OCI-LY3 (cell line): ENCODE results near the gene PRDM16.

Source experiments
- H2AFZ ChIP-seq: fragments of 200-600, 300-600 bp; shearing (Covaris generic); 2 replicates; pipeline ENCODE4 v1.6.0; 2014; ENCODE audit warnings: antibody characterized with exemption, low read depth, low read length
- H3K27ac ChIP-seq: fragments of 200-600, 300-600 bp; sonication (generic); 2 replicates; pipeline ENCODE4 v1.5.1; 2014; ENCODE audit warnings: mild to moderate bottlenecking, low read length, moderate library complexity, mixed read lengths
- H3K27me3 ChIP-seq: fragments of 200-600, 300-600 bp; sonication (generic); 2 replicates; pipeline ENCODE4 v1.6.1; 2014; ENCODE audit warnings: low read depth, low read length, mixed read lengths
- H3K36me3 ChIP-seq: fragments of 200-600, 300-600 bp; sonication (generic); replicated peaks from 2 replicates; pipeline ENCODE3; 2014; ENCODE audit warnings: low read depth, low read length, mixed read lengths
- H3K4me1 ChIP-seq: fragments of 300-600, 200-600 bp; sonication (generic); 2 replicates; pipeline ENCODE4 v1.6.1; 2014; ENCODE audit warnings: low read length, mixed read lengths
- H3K4me2 ChIP-seq: fragments of 200-600, 300-600 bp; sonication (generic); 2 replicates; pipeline ENCODE4 v1.6.1; 2014; ENCODE audit warnings: low read length, mixed read lengths
- H3K4me3 ChIP-seq: fragments of 300-600, 200-600 bp; sonication (generic); 2 replicates; pipeline ENCODE4 v1.5.1; 2014; ENCODE audit warnings: antibody characterized with exemption, mild to moderate bottlenecking, low read length, moderate library complexity
- H3K79me2 ChIP-seq: fragments of 300-600, 200-600 bp; shearing (Covaris generic); 2 replicates; pipeline ENCODE4 v1.6.1; 2014; ENCODE audit warnings: mild to moderate bottlenecking, low read length, mixed read lengths
- H3K9ac ChIP-seq: fragments of 300-600, 200-600 bp; shearing (Covaris generic); 2 replicates; pipeline ENCODE4 v1.6.0; 2014; ENCODE audit warnings: mild to moderate bottlenecking, low read length, moderate library complexity
- H3K9me3 ChIP-seq: fragments of 200-600, 300-600 bp; shearing (Covaris generic); 2 replicates; pipeline ENCODE4 v1.6.1; 2014; ENCODE audit warnings: low read length, mixed read lengths; ENCODE audit not compliant: insufficient read depth
- H4K20me1 ChIP-seq: fragments of 200-600, 300-600 bp; sonication (generic); 2 replicates; pipeline ENCODE4 v1.6.1; 2016; ENCODE audit warnings: low read length, mixed read lengths; ENCODE audit not compliant: insufficient read depth
- EZH2phosphoT487 ChIP-seq: fragments of 200-600 bp; shearing (Covaris generic); IDR thresholded peaks from 2 replicates; pipeline ENCODE4 v1.6.1; 2018; ENCODE audit warnings: antibody characterized with exemption, mixed run types, low read depth
- TF ChIP-seq, protein P1 (sequence below): fragments of 200-600, 300-600 bp; sonication (generic); IDR thresholded peaks from 2 replicates; pipeline ENCODE4 v1.5.1; 2014; ENCODE audit warnings: antibody characterized with exemption, low read length, low read depth

The PRDM16 gene

DNA sequence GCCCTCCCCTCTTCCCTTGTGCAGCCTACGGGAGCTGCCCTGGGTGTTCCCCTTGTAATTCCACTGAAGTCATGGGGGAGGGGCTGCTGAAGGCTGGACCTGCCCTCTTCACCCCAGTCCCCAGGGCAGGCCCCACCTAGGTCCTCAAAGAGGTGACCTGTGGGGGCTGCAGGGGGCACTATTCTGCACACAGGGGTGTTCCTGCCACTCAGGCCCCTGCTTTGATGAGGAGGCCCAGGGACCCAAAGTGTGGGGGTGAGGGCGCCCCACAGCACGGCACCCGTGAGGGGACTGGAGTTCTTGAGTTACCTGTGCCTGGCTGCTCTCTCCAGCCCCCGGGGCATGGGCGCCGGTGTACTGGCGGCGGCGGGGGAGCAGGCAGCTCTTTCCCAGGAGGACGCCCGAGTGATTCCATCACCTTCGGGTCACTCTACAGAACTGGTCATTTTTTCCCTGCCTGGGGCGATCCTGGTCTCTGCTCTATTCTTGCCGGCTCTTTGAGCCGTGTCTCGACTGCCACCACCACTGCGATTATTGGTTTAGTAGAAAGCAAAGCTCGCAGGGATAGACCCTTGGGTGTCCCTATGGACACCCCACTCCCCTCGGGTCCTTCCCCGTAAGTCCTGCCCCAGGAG, 6.9 kb upstream of the PRDM16 start:
- H3K36me3 ChIP-seq, result no peaks in the 10 kb centered on the region
- no peaks in the 10 kb centered on the region for H3K4me1 ChIP-seq
- H3K27ac ChIP-seq, result no peak overlapping the region
- no peak overlapping the region for H3K4me2 ChIP-seq
- no peak overlapping the region for H3K9ac ChIP-seq
- TF ChIP-seq EZH2phosphoT487, result no peak
- TF ChIP-seq, protein P1, sequence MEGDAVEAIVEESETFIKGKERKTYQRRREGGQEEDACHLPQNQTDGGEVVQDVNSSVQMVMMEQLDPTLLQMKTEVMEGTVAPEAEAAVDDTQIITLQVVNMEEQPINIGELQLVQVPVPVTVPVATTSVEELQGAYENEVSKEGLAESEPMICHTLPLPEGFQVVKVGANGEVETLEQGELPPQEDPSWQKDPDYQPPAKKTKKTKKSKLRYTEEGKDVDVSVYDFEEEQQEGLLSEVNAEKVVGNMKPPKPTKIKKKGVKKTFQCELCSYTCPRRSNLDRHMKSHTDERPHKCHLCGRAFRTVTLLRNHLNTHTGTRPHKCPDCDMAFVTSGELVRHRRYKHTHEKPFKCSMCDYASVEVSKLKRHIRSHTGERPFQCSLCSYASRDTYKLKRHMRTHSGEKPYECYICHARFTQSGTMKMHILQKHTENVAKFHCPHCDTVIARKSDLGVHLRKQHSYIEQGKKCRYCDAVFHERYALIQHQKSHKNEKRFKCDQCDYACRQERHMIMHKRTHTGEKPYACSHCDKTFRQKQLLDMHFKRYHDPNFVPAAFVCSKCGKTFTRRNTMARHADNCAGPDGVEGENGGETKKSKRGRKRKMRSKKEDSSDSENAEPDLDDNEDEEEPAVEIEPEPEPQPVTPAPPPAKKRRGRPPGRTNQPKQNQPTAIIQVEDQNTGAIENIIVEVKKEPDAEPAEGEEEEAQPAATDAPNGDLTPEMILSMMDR, result no peak
- no peaks in the 10 kb centered on the region for H3K9me3 ChIP-seq
- no peaks in the 10 kb centered on the region for H3K27me3 ChIP-seq
- H4K20me1 ChIP-seq, result no peaks in the 10 kb centered on the region
- no peaks in the 10 kb centered on the region for H3K79me2 ChIP-seq
- no peak overlapping the region for H3K4me3 ChIP-seq
- no peak overlapping the region for H2AFZ ChIP-seq

DNA sequence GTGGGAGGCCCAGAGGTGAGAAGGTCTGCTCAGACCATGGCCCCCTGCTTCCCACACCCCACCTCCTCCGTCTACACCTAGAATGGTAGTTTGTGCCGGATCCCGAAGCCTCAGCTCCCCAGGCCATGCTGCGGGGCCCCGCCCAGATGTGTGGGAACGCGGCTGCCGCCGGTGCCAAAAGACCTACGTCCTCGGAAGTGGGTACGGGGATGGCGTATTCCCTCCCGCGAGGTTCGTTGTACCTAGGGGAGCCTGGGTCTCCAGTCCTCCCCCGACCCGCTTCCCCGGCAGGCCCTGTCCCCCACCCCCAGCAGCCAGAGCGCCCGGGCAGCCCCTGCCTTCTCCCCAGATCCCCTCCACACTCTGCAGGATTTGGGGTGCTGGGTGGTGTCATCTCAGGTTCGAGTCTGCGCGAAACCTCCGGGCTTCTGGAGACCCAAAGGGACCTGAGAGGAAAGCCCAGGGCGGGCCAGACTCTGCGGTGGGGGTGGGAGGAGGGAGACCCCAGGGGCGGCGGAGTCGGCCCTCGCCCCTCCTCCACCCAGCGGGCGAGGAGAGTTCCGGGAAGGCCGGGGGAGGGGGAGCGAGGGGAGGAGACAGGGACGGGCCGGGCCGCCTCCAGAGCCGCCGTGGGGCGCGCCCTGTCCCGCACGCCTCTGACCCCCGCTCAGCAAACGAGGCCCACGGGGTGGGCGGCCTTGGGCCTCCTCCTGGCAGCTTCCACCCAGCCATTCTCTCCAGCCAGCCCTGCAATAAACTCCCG, 6.2 kb upstream of the PRDM16 start:
- TF ChIP-seq EZH2phosphoT487, result no peak
- TF ChIP-seq, protein P1, result no peak
- H3K27me3 ChIP-seq, result no peaks in the 10 kb centered on the region

DNA sequence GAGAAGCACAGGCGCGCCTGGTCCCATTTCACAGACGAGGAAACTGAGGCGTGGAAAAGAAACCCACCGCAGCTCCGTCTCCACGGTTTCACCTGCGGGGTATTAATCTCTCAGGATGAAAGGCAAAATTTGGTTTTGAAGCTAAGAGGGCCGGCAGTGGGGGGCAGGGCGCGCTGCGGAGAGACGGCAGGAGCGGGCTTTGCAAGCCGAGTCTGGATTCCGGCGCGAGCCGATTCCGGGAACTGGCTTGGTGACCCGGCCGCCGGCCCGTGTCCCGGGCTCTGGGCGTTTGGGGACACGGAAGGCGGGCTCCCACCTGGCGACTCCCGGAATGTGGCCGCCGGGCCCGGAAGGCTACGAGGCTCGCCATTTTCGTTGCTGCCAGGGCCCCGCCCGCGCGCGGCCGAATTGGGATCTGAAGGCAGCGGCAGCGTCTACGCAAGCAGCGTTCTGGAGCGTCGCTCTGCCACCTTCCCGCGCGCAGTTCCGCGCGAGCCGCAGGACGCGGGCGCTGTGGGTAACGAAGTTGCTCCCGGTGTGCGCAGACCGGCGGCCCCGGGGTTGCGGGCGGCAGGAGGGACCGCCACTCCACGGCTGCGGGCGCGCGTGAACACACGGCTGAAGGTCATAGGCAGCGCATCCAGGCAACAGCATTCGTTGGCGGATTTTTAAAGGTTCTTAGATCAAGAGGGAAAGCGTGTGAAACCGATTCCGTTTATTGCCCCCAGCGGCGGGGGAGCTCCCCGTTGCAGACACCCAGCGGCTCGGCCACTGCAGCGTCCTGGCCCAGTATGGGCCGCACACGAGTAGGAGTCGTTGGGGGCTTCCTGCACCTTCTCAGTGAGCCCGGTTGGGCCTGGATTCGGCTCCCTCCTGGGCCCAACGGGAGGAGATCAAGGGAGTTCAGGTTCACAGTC, 5.4 kb upstream of the PRDM16 start:
- TF ChIP-seq EZH2phosphoT487, result no peak
- TF ChIP-seq, protein P1, result no peak
- H3K27me3 ChIP-seq, result no peaks in the 10 kb centered on the region
- H3K27ac ChIP-seq, result no peak overlapping the region
- no peak overlapping the region for H3K4me2 ChIP-seq
- no peak overlapping the region for H2AFZ ChIP-seq
- H3K4me3 ChIP-seq, result no peak overlapping the region
- no peak overlapping the region for H3K9ac ChIP-seq
- no peaks in the 10 kb centered on the region for H3K9me3 ChIP-seq
- H3K4me1 ChIP-seq, result no peaks in the 10 kb centered on the region
- H3K36me3 ChIP-seq, result no peaks in the 10 kb centered on the region
- no peaks in the 10 kb centered on the region for H4K20me1 ChIP-seq
- H3K79me2 ChIP-seq, result no peaks in the 10 kb centered on the region

More for the DNA sequence above, 6.2 kb upstream of the PRDM16 start:
- no peak overlapping the region for H3K9ac ChIP-seq
- H3K9me3 ChIP-seq, result no peaks in the 10 kb centered on the region
- no peaks in the 10 kb centered on the region for H3K4me1 ChIP-seq
- H3K27ac ChIP-seq, result no peak overlapping the region
- no peaks in the 10 kb centered on the region for H3K36me3 ChIP-seq
- no peak overlapping the region for H2AFZ ChIP-seq
- no peaks in the 10 kb centered on the region for H4K20me1 ChIP-seq
- H3K79me2 ChIP-seq, result no peaks in the 10 kb centered on the region
- no peak overlapping the region for H3K4me3 ChIP-seq
- no peak overlapping the region for H3K4me2 ChIP-seq
